HepG2 (cell line): Measurements from ENCODE around the gene OLFM3. TPM values are rescaled to one million over a fixed set of nuclear protein-coding genes. Genes with fewer than 3 reads are reported as not detected.

Experiments used
- ATAC-seq: fragments of 200-7000 bp; cut with Tn5 transposase; 3 replicates; pipeline ENCODE4 v1.9.1; 2020; ENCODE audit warnings: mild to moderate bottlenecking, moderate library complexity
- BruUV-seq: library from RNA; stranded (reverse); fragments of 400-500 nt; replicated peaks from 2 replicates; lab custom pipeline; 2021; lab: Mats Ljungman, UMichigan
- CTCF ChIA-PET: fragments of 300-600 bp; formaldehyde crosslinking; extraction: SDS; loops from one replicate; lab custom pipeline; 2021; ENCODE audit warnings: low total read pairs, inconsistent platforms, low intra/inter-chr PET ratio; lab: Yijun Ruan, JAX
- POLR2A ChIA-PET: fragments of 350-600 bp; sonication (Branson Sonifier 250); formaldehyde crosslinking; loops from one replicate; lab custom pipeline; 2020; ENCODE audit warnings: antibody characterized with exemption, inconsistent platforms; lab: Yijun Ruan, JAX
- DNase-seq: peaks from one replicate; pipeline ENCODE4 v3.0.0-alpha.2; 2015; ENCODE audit warnings: low spot score
- FAIRE-seq: peaks from 3 replicates; lab custom pipeline; 2011; peaks lifted over from hg19 to GRCh38; lab: Jason Lieb, UNC
- H2AFZ ChIP-seq: one replicate; pipeline ENCODE4 v1.6.1; 2011; ENCODE audit warnings: low read length, inconsistent platforms
- H3K27ac ChIP-seq: fragments of 300-600 bp; 3 replicates; pipeline ENCODE4 v1.8.0; 2011; ENCODE audit warnings: mixed run types, mild to moderate bottlenecking, mixed read lengths, low read length, inconsistent platforms; ENCODE audit not compliant: insufficient read depth; ENCODE audit errors: extremely low read length
- H3K27me3 ChIP-seq, 2 experiments: fragments of 200-600 bp in 1 of 2; 2 replicates in 1 of 2; 3 replicates in 1 of 2; pipeline versions ENCODE4 v1.6.0 to v1.8.0; 2011; ENCODE audit warnings: low read length in 2 of 2, mild to moderate bottlenecking in 2 of 2, moderate library complexity in 2 of 2, inconsistent platforms in 1 of 2; ENCODE audit not compliant: insufficient read depth in 2 of 2, control insufficient read depth in 1 of 2
- H3K36me3 ChIP-seq, 2 experiments: fragments of 200-600 bp in 1 of 2; replicated peaks in 1 of 2; 2 replicates in 1 of 2; 3 replicates in 1 of 2; pipeline versions ENCODE4 v1.5.1 to v1.8.0; 2011; ENCODE audit warnings: low read length in 2 of 2, inconsistent platforms in 1 of 2; ENCODE audit not compliant: insufficient read depth in 2 of 2, control insufficient read depth in 1 of 2
- H3K4me1 ChIP-seq: 2 replicates; pipeline ENCODE4 v1.5.1; 2012; ENCODE audit warnings: low read length, inconsistent platforms; ENCODE audit not compliant: insufficient read depth
- H3K4me2 ChIP-seq: 2 replicates; pipeline ENCODE4 v1.6.0; 2011; ENCODE audit warnings: low read depth, low read length, inconsistent platforms
- H3K4me3 ChIP-seq, 3 experiments: fragments of 200-600 bp in 1 of 3; sonication (generic), shearing (Covaris generic) in 1 of 3; replicated peaks in 1 of 3; 2 replicates each; pipeline ENCODE4 v1.5.1; 2011 to 2016; ENCODE audit warnings: low read length in 3 of 3, inconsistent platforms in 2 of 3, low read depth in 2 of 3, mild to moderate bottlenecking in 2 of 3, control low read depth in 1 of 3, mixed read lengths in 1 of 3; ENCODE audit not compliant: insufficient read depth in 1 of 3
- H3K79me2 ChIP-seq: one replicate; pipeline ENCODE4 v1.6.1; 2011; ENCODE audit warnings: low read length, inconsistent platforms; ENCODE audit not compliant: insufficient read depth
- H3K9ac ChIP-seq: 2 replicates; pipeline ENCODE4 v1.6.0; 2011; ENCODE audit warnings: mild to moderate bottlenecking, low read depth, low read length, inconsistent platforms; ENCODE audit not compliant: insufficient read depth
- H3K9me3 ChIP-seq: 2 replicates; pipeline ENCODE4 v1.5.1; 2012; ENCODE audit warnings: mild to moderate bottlenecking, low read length
- H4K20me1 ChIP-seq: 2 replicates; pipeline ENCODE4 v1.6.0; 2011; ENCODE audit warnings: inconsistent platforms, mild to moderate bottlenecking, low read length, moderate library complexity; ENCODE audit not compliant: insufficient read depth
- KAT7 ChIP-seq: IDR thresholded peaks from 2 replicates; pipeline ENCODE4 v1.6.1; 2018; ENCODE audit warnings: borderline replicate concordance, missing compliant biosample characterization
- NFIB ChIP-seq: sonication (generic); formaldehyde crosslinking; IDR thresholded peaks from 2 replicates; pipeline ENCODE4 v1.9.0; 2021; ENCODE audit warnings: missing genetic modification reagents, mild to moderate bottlenecking, borderline replicate concordance
- NFKBIZ ChIP-seq: IDR thresholded peaks from 2 replicates; pipeline ENCODE4 v1.6.1; 2018; ENCODE audit warnings: missing genetic modification reagents, missing compliant biosample characterization
- NKX3-1 ChIP-seq: sonication (generic); formaldehyde crosslinking; IDR thresholded peaks from 2 replicates; pipeline ENCODE4 v1.5.0; 2020; ENCODE audit warnings: missing genetic modification reagents
- RXRB ChIP-seq: IDR thresholded peaks from 2 replicates; pipeline ENCODE4 v1.6.1; 2016; ENCODE audit warnings: borderline replicate concordance, missing genetic modification reagents, missing compliant biosample characterization
- SCMH1 ChIP-seq: sonication (generic); formaldehyde crosslinking; IDR thresholded peaks from 2 replicates; pipeline ENCODE4 v1.9.0; 2021; ENCODE audit warnings: missing genetic modification reagents, mild to moderate bottlenecking, borderline replicate concordance
- THAP11 ChIP-seq: IDR thresholded peaks from 2 replicates; pipeline ENCODE4 v1.6.1; 2016; ENCODE audit warnings: missing biosample characterization, missing genetic modification reagents
- ZFP41 ChIP-seq: sonication (generic); formaldehyde crosslinking; IDR thresholded peaks from 2 replicates; pipeline ENCODE4 v1.4.0; 2020; ENCODE audit warnings: mild to moderate bottlenecking, missing genetic modification reagents, borderline replicate concordance
- ZNF225 ChIP-seq: sonication (generic); formaldehyde crosslinking; IDR thresholded peaks from 2 replicates; pipeline ENCODE4 v1.4.0; 2020; ENCODE audit warnings: mild to moderate bottlenecking, missing genetic modification reagents
- ZNF263 ChIP-seq: sonication (generic); formaldehyde crosslinking; IDR thresholded peaks from 2 replicates; pipeline ENCODE4 v1.4.0; 2020; ENCODE audit warnings: missing genetic modification reagents
- ZNF737 ChIP-seq: sonication (generic); formaldehyde crosslinking; IDR thresholded peaks from 2 replicates; pipeline ENCODE4 v1.5.0; 2020; ENCODE audit warnings: missing genetic modification reagents, mild to moderate bottlenecking, borderline replicate concordance
- ZNF761 ChIP-seq: sonication (generic); formaldehyde crosslinking; conservative IDR thresholded peaks from 2 replicates; pipeline ENCODE4 v1.4.0; 2020; ENCODE audit warnings: mild to moderate bottlenecking, missing genetic modification reagents
- ZNF772 ChIP-seq: sonication (generic); formaldehyde crosslinking; IDR thresholded peaks from 2 replicates; pipeline ENCODE4 v1.5.0; 2020; ENCODE audit warnings: mild to moderate bottlenecking, missing genetic modification reagents
- WGBS: methylation state at CpG from one replicate; pipeline ENCODE4 v1.1.6; 2017; ENCODE audit warnings: low lambda C conversion rate; 5-methylcytosine and 5-hydroxymethylcytosine counted together
- in situ Hi-C: cut with HindIII; loops from 2 replicates; pipeline ENCODE4 v1.10.0; 2017; ENCODE audit warnings: low pct_unique_long_range_greater_than_20kb; ENCODE audit not compliant: extremely low pct_ligation_motif_present
- intact Hi-C: fragments of 100-400 bp; cut with micrococcal nuclease; formaldehyde crosslinking; loops from one replicate; pipeline ENCODE4 v1.10.0; 2022; ENCODE audit not compliant: unreplicated experiment
- polyA plus RNA-seq, 8 experiments: library from polyadenylated mRNA; depleted of rRNA in 3 of 8; stranded (reverse) in 7 of 8; unstranded in 1 of 8; fragments of >200 nt; fragmentation: Illumina TruSeq in 4 of 8; extraction: Trizol in 4 of 8; gene quantifications; 2 replicates each; pipeline versions ENCODE4 v1.2.1 to v1.2.3, GENCODE V29; 2011 to 2016; ENCODE audit warnings: low read depth in 4 of 8, missing spikeins in 1 of 8, mixed read lengths in 1 of 8; ENCODE audit not compliant: insufficient read depth in 1 of 8
- total RNA-seq, 5 experiments: library from RNA; depleted of rRNA; stranded (reverse); fragments of >200 nt; fragmentation: Illumina TruSeq; extraction: Trizol; gene quantifications; 2 replicates each; pipeline ENCODE4 v1.2.3, GENCODE V29; 2016; ENCODE audit warnings: low read depth in 1 of 5
- TF ChIP-seq, protein P1 (sequence below): IDR thresholded peaks from 2 replicates; pipeline ENCODE4 v1.6.1; 2016
- TF ChIP-seq, protein P2 (sequence below), 2 experiments: fragments of 450-650 bp in 1 of 2; sonication (generic) in 1 of 2; formaldehyde crosslinking; IDR thresholded peaks; 2 replicates each; pipeline versions ENCODE4 v1.5.0 to v1.8.0; 2020 to 2022; ENCODE audit warnings: mild to moderate bottlenecking in 1 of 2, missing genetic modification reagents in 1 of 2
- TF ChIP-seq, protein P3 (sequence below): sonication (generic); formaldehyde crosslinking; IDR thresholded peaks from 2 replicates; pipeline ENCODE4 v1.8.0; 2022; ENCODE audit warnings: mild to moderate bottlenecking, missing genetic modification reagents; ENCODE audit not compliant: insufficient replicate concordance
- TF ChIP-seq, protein P4 (sequence below): sonication (generic); formaldehyde crosslinking; IDR thresholded peaks from 2 replicates; pipeline ENCODE4 v1.4.0; 2020; ENCODE audit warnings: missing genetic modification reagents, borderline replicate concordance
- TF ChIP-seq, protein P5 (sequence below): sonication (generic); formaldehyde crosslinking; IDR thresholded peaks from 2 replicates; pipeline ENCODE4 v1.5.1; 2020; ENCODE audit warnings: missing genetic modification reagents, mild to moderate bottlenecking, borderline replicate concordance

The OLFM3 gene
- total and polyA plus RNA-seq, 2 of the 13 experiments (the other 11 are each of a cell fraction or from before 2014, with no cell fraction given): not detected

DNA sequence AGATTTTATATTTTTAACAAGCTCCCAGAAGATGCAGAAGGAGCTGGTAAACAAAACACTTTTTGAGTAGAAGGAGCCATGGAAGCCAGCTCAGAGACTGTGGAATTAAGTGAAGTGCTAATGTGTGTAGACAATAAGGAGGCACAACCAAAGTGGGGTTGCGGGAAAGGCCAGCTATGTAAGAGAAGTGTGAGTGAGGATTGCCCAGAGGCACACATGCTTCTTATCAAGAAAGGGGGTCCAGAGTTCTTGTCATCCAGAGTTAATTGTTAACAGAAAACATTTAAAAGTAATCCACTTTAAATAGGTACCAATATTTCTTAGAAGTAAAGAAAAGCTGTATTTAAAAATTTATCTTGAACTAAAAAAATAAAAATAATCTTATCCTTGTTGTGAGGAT is 136.8 kb downstream of the OLFM3 start:
- Histone ChIP-seq H3K27ac (no peak overlapping the region), H3K27me3 (no peaks in the 10 kb centered on the region; a peak in 1 of 5 replicates), H3K79me2 (no peaks in the 10 kb centered on the region), H3K4me2 (no peak overlapping the region), H3K4me3 (no peak overlapping the region), H3K9ac (no peak overlapping the region), H3K4me1 (no peaks in the 10 kb centered on the region; the same call in 1 of the 2 replicates), H3K36me3 (no peaks in the 10 kb centered on the region), H3K9me3 (peaks cover 10% of the 10 kb centered on the region; the same call in 1 of the 2 replicates), H2AFZ (no peak overlapping the region), H4K20me1 (no peaks in the 10 kb centered on the region)
- no TSS peak for BruUV-seq
- DNase-seq: no peak
- CTCF ChIA-PET: no interaction called here
- 0% methylated on average over 1 of the region's 1 CpG for WGBS
- no peak for FAIRE-seq
- ATAC-seq: no peak
- in situ Hi-C loops (no loop called here), intact Hi-C loops (loop anchor here (1.0 kb wide), 1 partner anchor 34 kb away; no protein-coding TSS in a partner anchor)
- TF ChIP-seq ZNF761 (CRISPR knock-in tag): no peak
- TF ChIP-seq, protein P1, sequence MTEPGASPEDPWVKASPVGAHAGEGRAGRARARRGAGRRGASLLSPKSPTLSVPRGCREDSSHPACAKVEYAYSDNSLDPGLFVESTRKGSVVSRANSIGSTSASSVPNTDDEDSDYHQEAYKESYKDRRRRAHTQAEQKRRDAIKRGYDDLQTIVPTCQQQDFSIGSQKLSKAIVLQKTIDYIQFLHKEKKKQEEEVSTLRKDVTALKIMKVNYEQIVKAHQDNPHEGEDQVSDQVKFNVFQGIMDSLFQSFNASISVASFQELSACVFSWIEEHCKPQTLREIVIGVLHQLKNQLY: no peak
- no peak for TF ChIP-seq NFKBIZ (CRISPR knock-in tag)
- TF ChIP-seq ZFP41 (CRISPR knock-in tag): no peak
- TF ChIP-seq, protein P2, sequence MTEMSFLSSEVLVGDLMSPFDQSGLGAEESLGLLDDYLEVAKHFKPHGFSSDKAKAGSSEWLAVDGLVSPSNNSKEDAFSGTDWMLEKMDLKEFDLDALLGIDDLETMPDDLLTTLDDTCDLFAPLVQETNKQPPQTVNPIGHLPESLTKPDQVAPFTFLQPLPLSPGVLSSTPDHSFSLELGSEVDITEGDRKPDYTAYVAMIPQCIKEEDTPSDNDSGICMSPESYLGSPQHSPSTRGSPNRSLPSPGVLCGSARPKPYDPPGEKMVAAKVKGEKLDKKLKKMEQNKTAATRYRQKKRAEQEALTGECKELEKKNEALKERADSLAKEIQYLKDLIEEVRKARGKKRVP (CRISPR knock-in tag; IDR thresholded peaks at IDR 0.05): no peak
- no peak for TF ChIP-seq ZNF772 (CRISPR knock-in tag)
- TF ChIP-seq ZNF225 (CRISPR knock-in tag): no peak
- TF ChIP-seq THAP11: no peak
- no peak for TF ChIP-seq ZNF737 (CRISPR knock-in tag)
- no peak for TF ChIP-seq NFIB (CRISPR knock-in tag)
- TF ChIP-seq NKX3-1 (CRISPR knock-in tag): no peak
- TF ChIP-seq ZNF263 (CRISPR knock-in tag): no peak
- no peak for TF ChIP-seq RXRB (CRISPR knock-in tag)
- TF ChIP-seq, protein P3, sequence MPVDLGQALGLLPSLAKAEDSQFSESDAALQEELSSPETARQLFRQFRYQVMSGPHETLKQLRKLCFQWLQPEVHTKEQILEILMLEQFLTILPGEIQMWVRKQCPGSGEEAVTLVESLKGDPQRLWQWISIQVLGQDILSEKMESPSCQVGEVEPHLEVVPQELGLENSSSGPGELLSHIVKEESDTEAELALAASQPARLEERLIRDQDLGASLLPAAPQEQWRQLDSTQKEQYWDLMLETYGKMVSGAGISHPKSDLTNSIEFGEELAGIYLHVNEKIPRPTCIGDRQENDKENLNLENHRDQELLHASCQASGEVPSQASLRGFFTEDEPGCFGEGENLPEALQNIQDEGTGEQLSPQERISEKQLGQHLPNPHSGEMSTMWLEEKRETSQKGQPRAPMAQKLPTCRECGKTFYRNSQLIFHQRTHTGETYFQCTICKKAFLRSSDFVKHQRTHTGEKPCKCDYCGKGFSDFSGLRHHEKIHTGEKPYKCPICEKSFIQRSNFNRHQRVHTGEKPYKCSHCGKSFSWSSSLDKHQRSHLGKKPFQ (CRISPR knock-in tag): no peak
- no peak for TF ChIP-seq KAT7 (CRISPR knock-in tag)
- TF ChIP-seq, protein P4, sequence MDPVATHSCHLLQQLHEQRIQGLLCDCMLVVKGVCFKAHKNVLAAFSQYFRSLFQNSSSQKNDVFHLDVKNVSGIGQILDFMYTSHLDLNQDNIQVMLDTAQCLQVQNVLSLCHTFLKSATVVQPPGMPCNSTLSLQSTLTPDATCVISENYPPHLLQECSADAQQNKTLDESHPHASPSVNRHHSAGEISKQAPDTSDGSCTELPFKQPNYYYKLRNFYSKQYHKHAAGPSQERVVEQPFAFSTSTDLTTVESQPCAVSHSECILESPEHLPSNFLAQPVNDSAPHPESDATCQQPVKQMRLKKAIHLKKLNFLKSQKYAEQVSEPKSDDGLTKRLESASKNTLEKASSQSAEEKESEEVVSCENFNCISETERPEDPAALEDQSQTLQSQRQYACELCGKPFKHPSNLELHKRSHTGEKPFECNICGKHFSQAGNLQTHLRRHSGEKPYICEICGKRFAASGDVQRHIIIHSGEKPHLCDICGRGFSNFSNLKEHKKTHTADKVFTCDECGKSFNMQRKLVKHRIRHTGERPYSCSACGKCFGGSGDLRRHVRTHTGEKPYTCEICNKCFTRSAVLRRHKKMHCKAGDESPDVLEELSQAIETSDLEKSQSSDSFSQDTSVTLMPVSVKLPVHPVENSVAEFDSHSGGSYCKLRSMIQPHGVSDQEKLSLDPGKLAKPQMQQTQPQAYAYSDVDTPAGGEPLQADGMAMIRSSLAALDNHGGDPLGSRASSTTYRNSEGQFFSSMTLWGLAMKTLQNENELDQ: no peak
- TF ChIP-seq SCMH1: no peak
- TF ChIP-seq, protein P5, sequence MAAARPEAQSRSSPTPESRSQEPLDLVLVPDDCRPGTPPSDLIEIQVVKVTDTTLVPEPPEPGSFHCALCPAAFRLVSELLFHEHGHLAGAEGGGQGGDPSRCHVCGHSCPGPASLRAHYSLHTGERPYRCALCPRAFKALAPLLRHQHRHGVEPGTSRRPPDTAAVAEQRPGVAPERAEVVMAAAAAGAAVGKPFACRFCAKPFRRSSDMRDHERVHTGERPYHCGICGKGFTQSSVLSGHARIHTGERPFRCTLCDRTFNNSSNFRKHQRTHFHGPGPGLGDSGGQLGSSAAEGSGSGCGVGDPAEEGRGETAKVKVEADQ (CRISPR knock-in tag): no peak
- POLR2A ChIA-PET: no interaction called here
